ENCODE data around the gene INSYN2B.
A peak's percentile ranks its signal among the peaks of the same experiment; 100 is the strongest.

Gene INSYN2B

GRCh38 chr5:169980418-169981053 is at the start of gene INSYN2B:
TSS of gene INSYN2B (minus strand) at chr5:169980495. CDS start at chr5:169883898, 96,597 bp downstream.
- peak in 1 of 2 experiments; percentile 13 for DNase-seq

- DNase-seq = no peak
Measured at GRCh38 chr5:170028124-170028523, 47.8 kb upstream of the INSYN2B start.

GRCh38 chr5:170025853-170026252 is 45.6 kb upstream of the INSYN2B start:
- no peak for DNase-seq

- no peak for DNase-seq
Measured at GRCh38 chr5:170021506-170021905, 41.2 kb upstream of the INSYN2B start.

DNA sequence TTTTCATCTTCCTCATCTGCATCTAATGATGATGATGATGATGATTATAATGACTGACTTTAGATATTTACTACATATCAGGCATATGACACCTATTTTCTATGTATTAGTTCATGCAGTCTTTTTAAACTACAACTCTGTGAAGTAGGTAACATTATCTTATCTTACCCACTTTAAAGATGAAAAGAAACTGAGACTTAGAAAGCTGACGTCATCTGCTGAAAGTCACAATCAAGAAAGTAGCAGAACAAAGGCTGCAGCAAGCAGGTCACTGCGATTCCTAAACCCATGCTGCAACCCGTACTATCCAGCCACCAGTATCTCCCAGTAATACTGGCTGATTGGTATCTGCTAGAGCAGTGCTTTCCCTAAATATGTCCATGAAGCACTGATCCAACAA is 40.1 kb upstream of the INSYN2B start:
- DNase-seq = no peak

GRCh38 chr5:170012622-170013021 is 32.3 kb upstream of the INSYN2B start:
- no peak for DNase-seq

DNA sequence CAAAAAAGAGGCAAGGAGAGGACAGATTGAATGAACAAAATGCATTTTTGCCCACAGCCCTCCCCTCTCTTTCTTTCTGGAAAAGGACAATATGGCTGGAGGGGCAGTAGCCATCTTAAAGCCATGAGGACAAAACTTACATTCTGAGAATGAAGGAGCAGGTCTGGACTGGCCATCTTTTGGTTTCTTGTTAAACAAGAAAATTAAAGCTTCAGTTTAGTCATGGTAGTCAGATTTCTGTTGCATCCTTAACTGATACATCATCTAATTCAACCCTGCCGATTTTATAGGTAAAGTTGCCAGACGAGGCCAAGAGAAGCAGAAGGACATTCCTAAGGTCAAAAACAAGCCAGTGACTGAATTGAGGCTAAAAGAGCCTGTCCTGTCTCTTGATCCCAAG is 31.5 kb upstream of the INSYN2B start:
- DNase-seq = no peak

DNA sequence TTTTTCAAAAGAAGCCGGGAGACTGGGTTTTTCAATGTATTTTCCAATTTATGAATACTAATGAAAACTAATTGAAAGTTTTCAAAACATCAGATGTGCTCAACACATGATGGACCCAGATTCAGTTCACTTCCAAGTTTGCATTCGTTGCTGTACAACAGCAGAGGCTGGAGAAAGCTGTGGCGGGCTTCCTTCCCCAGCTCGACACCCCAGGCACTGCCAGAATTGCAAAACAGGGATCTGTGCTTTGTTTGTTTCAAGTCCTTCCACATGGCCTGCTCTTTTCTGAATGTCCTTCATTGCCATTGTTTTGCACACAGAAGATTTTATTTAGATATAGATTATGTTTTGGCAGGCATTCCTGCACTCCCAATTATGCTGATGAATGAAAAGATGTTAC is 30.3 kb upstream of the INSYN2B start:
- no peak for DNase-seq

DNA sequence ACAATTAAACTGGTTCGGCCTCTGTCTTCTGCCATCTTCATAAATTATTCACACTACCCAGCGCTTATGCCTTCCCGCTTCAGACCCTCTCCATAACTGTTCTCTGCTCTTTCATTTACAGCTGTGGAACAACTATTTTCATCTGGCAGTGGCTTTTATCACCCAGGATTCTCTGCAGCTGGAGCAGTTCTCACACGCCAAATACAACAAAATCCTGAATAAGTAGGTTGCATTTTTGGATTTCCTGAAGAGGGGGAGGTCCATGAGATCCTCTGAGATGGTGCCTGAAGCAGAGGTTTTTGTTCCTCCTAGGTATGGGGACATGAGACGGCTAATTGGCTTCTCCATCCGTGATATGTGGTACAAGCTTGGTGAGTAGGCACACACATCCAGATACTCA is 28.1 kb upstream of the INSYN2B start:
- DNase-seq = no peak

GRCh38 chr5:170006021-170006420 is 25.7 kb upstream of the INSYN2B start:
- no peak for DNase-seq

DNA sequence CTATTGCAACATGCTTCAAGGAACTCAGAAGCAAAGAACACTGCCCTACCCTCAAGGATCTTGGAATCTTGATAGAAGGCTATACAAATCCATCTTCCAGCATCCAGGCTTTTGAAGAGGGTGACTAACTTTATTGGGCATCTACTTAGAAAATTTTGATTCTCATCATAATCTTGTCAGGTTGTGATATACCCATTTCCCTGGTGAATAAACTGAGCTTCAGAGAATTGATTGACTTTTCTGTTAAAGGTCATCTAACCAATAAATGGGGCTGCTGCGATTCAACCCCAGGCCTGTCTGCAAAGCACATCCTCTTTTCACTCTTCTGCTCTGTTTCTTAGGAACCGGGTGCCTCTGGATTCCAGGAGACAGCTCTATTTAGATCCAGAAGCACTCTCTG is 19.9 kb upstream of the INSYN2B start:
- no peak for DNase-seq

DNA sequence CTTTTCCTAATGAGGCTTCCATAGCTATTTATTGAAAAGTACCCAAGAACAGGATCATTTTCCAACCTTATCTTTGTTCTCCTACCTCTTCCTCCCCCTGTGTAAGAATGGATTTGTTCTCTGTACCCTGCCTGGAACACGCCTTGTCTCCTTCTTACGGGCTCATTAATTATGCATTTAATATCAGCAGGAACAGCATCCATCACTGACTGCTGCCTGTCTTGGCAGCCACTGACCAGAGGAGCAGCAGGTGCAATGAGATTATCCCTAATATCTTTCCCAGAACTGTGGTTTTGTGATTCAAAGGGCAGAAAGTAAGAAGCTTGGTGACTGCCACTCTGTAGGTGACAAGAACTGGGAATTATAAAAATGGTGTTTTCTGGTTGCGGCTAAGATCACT is 19.3 kb upstream of the INSYN2B start:
- no peak for DNase-seq

DNA sequence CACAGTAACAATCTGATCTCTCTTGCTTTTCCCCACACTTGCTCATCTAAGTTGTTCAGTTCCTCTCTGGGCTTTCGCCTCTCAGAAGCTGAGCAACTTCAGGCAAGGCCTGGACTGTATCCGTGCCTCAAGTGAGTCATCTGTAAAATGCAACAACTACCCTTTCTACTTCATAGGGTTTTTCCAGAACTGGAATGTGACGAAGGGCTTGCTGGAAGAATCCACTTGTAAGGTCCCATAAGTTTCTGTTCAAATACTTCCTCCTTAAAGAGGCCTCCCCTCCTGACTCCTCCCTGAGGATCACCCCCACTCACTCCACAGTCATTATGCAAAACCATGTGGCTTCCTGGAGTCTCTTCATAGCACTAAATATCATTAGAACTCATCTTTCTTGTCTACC is 17.5 kb upstream of the INSYN2B start:
- DNase-seq = no peak

DNA sequence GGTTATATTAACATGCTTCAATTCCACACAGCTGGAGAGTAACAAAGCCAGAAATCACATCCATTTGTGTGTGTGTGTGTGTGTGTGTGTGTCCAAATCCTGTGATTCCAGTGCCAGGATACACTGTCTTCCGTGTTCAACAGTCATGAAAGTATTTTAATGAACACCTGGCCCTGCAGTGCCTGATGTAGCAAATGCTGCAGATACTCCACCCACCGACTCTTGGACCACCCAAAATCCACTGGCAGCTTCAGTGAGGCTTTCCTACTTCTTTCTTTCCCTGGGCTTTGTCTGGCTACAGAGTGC is 13.1 kb upstream of the INSYN2B start:
- no peak for DNase-seq

DNA sequence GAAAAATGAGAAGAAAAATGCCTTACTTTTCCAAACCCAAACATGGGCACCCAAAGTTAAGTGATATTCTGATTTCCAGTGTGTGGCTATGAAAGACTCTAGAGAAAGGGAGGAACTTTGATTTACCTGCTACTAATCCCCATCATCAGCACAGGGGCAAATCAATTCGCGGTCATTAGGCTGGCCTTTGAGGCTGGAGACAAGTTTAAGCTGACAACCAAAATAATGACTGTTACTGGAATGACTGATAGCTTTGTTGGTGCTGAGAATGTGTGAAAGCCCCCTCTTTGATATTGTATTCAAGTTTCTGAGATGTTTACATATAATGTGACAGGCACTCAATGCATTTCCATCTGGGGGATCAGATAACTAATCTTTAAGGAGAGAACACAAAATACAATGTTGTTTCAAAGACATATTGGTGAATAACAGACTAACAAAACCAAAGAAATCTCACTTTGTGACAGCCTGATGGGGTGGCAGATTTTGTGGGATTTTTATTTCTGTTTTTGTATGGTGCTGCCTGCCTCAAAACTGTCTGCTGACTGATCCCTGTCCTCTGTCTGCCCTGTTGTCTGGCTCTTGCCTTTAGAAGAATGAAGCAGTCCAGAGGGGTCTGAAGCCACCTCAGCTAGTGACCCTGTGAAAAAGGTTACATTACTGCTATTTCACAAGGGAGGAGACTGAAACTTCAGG is 12.6 kb upstream of the INSYN2B start:
- no peak for DNase-seq

DNA sequence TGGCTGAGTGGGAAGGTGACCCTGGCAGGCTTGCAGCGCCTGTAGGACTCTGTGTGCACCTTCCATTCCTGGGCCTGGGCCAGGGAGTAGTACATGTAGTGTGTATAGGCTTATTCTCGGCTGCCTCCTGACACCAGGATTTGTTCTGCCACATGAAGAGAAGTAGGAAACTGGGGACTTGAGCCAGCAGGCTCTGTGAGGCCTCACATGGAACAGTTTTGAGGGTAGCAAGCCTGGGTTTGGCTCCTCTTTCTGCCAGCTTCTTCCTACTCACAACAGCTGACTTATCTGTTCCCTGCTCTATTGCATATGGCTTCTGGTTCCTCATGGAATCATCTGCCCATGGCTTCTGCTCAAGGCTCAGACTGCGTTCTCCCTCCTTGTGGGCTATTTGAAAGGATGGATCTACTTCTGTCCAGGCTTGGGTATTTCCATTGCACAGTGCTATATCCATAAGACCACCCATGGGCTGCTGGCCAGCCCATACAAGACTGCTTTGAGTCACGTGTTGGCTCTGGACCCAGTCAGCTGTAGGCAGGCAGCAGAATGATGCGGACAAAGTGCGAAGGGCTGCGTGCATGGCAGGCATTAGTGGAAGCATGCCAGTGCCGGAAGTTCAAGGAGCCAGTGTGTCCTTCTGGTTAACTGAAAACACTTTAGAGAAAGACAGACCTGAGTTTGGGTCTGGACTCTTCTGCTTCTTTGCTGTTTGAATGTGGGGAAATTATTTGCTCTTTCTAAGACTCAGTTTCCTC is 11.0 kb upstream of the INSYN2B start:
- no peak for DNase-seq

- DNase-seq = no peak
Measured at GRCh38 chr5:169989365-169989764, 9.1 kb upstream of the INSYN2B start.

DNA sequence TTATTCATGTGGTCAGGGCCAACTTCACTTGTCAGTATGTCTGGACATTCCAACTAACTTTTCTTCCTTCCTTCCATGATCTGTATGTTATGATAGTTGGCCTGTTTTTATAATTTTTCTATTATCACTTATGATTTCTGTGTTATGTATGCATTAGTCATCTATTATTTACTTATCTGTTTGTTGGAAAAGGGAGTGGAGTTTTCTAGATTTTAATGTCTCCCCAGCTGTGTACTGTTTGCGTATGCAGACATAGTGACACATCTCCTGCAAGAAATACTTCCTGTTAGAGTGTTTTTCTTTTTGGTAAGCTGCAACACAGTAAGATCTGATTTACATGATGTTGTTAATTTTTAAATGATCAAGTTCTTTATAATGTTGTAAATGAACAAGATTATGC is 8.7 kb upstream of the INSYN2B start:
- no peak for DNase-seq

GRCh38 chr5:169988206-169988605 is 7.9 kb upstream of the INSYN2B start:
- no peak for DNase-seq

- no peak for DNase-seq
Measured at GRCh38 chr5:169979871-169980270, 424 bp downstream of the INSYN2B start.

GRCh38 chr5:169978714-169979113 is 1.6 kb downstream of the INSYN2B start:
- no peak for DNase-seq

GRCh38 chr5:169974121-169974770 is 6.0 kb downstream of the INSYN2B start:
- DNase-seq = no peak

- DNase-seq = no peak
Measured at GRCh38 chr5:169973056-169973455, 7.2 kb downstream of the INSYN2B start.

DNA sequence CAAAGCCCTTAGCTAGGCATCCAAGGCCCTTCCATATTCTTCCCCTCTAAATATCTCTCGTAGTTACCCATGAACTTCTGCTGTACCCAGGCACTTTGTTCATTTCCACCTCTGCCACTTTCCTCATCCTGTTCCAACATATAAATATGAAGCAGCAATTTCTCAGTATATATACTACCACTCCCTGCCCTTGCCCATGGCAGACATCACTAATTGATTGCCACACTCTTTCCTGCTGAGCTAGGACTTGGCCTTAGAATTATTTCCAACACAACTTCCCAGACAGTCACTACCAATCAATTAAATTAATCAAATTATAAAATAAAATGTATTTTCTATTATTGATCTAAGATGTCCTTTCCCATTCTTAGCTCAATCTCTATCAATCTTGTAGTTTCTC is 8.5 kb downstream of the INSYN2B start:
- no peak for DNase-seq

All from SHP77 (cell line).